ENCODE measurements around the gene ZNF182.

GRCh38 chrX:47956016-47956415 is 47.8 kb downstream of the ZNF182 start:
- TF ChIP-seq TAF1 (IDR thresholded peaks at IDR 0.05; ENCODE audit: low read depth), result no peak
- no peak for TF ChIP-seq CREB1 (IDR thresholded peaks at IDR 0.05; ENCODE audit: low read depth)
- TF ChIP-seq EP300 (IDR thresholded peaks at IDR 0.05; ENCODE audit: borderline replicate concordance), result no peak
- no peak for TF ChIP-seq MAX (IDR thresholded peaks at IDR 0.05)

Measured in Ishikawa (cell line).